Spleen (tissue), 11 donors: ENCODE measurements around the gene HSD17B12. TPM values are rescaled to one million over a fixed set of nuclear protein-coding genes. Genes with fewer than 3 reads are reported as not detected.

ENCODE experiments used
- DNase-seq: peaks from one replicate; pipeline ENCODE4 v3.0.0-alpha.2; 2020
- H3K27ac ChIP-seq, 8 donors: fragments of 200-600 bp; sonication (generic) in 7 of 8; 1 replicate in 4 of 8; 2 replicates in 4 of 8; pipeline versions ENCODE4 v1.5.0 to v1.8.0; 2016 to 2021; ENCODE audit warnings: inconsistent platforms in 4 of 8, mild to moderate bottlenecking in 4 of 8, moderate library complexity in 1 of 8
- H3K27me3 ChIP-seq, 7 donors: fragments of 200-600 bp; sonication (generic) in 6 of 7; replicated peaks in 1 of 7; 1 replicate in 4 of 7; 2 replicates in 3 of 7; pipeline versions ENCODE4 v1.5.0 to v1.8.0; 2016 to 2021; ENCODE audit warnings: inconsistent platforms in 3 of 7, mild to moderate bottlenecking in 1 of 7
- H3K36me3 ChIP-seq, 6 donors: fragments of 200-600 bp; sonication (generic) in 5 of 6; 1 replicate in 4 of 6; 2 replicates in 2 of 6; pipeline versions ENCODE4 v1.5.0 to v1.8.0; 2016 to 2021; ENCODE audit warnings: inconsistent platforms in 2 of 6
- H3K4me1 ChIP-seq, 6 donors: fragments of 200-600 bp; sonication (generic) in 5 of 6; 1 replicate in 3 of 6; 2 replicates in 3 of 6; pipeline versions ENCODE4 v1.5.0 to v1.8.0; 2016 to 2021; ENCODE audit warnings: inconsistent platforms in 3 of 6
- H3K4me3 ChIP-seq, 8 donors: fragments of 200-600 bp; sonication (generic) in 7 of 8; 1 replicate in 4 of 8; 2 replicates in 4 of 8; pipeline versions ENCODE4 v1.5.0 to v1.8.0; 2016 to 2021; ENCODE audit warnings: inconsistent platforms in 4 of 8, mild to moderate bottlenecking in 4 of 8, moderate library complexity in 2 of 8
- H3K9me3 ChIP-seq, 8 donors: fragments of 200-600 bp; sonication (generic) in 7 of 8; 1 replicate in 4 of 8; 2 replicates in 4 of 8; pipeline versions ENCODE4 v1.5.0 to v1.8.0; 2016 to 2021; ENCODE audit warnings: inconsistent platforms in 4 of 8
- POLR2A ChIP-seq, 3 donors: fragments of 450-650 bp; IDR thresholded peaks; one replicate each; pipeline ENCODE4 v1.5.1; 2017; ENCODE audit warnings: antibody characterized with exemption in 3 of 3, mild to moderate bottlenecking in 1 of 3
- POLR2AphosphoS5 ChIP-seq, 3 donors: sonication (generic); formaldehyde crosslinking; IDR thresholded peaks; one replicate each; pipeline ENCODE4 v1.5.1; 2017; ENCODE audit warnings: antibody characterized with exemption in 3 of 3
- WGBS, 5 donors: extraction: QIAGEN DNeasy Blood & Tissue Kit in 3 of 5; methylation state at CpG; one replicate each; pipeline versions ENCODE4 v1.1.5 to v1.1.7; 2013 to 2018; 5-methylcytosine and 5-hydroxymethylcytosine counted together
- intact Hi-C: fragments of 100-400 bp; cut with DNase I; formaldehyde crosslinking; loops from one replicate; pipeline ENCODE4 v1.15.0; 2023; ENCODE audit warnings: low total_unique reads
- polyA plus RNA-seq, 3 donors: library from polyadenylated mRNA; stranded (reverse); fragments of 200-250 nt; gene quantifications; one replicate each; pipeline ENCODE4 v1.2.1, GENCODE V29; 2013
- total RNA-seq, 7 donors: library from RNA; depleted of rRNA in 3 of 7; stranded (reverse); fragments of >200 nt in 3 of 7; fragmentation: NEBNext Ultra II Directional in 4 of 7; extraction: Animal tissue kit (Norgen Biotek cat#: 25700) in 4 of 7; gene quantifications; one replicate each; pipeline versions ENCODE4 v1.1.0 to v1.2.1, GENCODE V29; 2016 to 2021
- TF ChIP-seq, protein P1 (sequence below), 11 experiments: fragments of 200-600 bp in 7 of 11; fragments of 450-650 bp in 4 of 11; sonication (generic) in 4 of 11; IDR thresholded peaks in 8 of 11; conservative IDR thresholded peaks in 3 of 11; 1 replicate in 7 of 11; 2 replicates in 4 of 11; pipeline versions ENCODE4 v1.4.0 to v1.8.0; 2016 to 2021; ENCODE audit warnings: antibody characterized with exemption in 11 of 11, inconsistent platforms in 4 of 11, mild to moderate bottlenecking in 1 of 11
- donor health status: healthy with polysubstance abuse.
- donor health status: DM: no; HTN: no; CAD: no; lungs with moderate emphysema.
- donor health status: DM: no; HTN: no; CAD: no.
- donor health status: Bipolar disorder and iron deficiency.
- donor health status: healthy.
- donor health status: DM: no; HTN: no; CAD: no.
- donor health status: DM: yes; HTN: yes; CAD: no.

The HSD17B12 gene
- total and polyA plus RNA-seq, 10 donors = 17.5 to 80.0 (median 56.3) TPM

DNA sequence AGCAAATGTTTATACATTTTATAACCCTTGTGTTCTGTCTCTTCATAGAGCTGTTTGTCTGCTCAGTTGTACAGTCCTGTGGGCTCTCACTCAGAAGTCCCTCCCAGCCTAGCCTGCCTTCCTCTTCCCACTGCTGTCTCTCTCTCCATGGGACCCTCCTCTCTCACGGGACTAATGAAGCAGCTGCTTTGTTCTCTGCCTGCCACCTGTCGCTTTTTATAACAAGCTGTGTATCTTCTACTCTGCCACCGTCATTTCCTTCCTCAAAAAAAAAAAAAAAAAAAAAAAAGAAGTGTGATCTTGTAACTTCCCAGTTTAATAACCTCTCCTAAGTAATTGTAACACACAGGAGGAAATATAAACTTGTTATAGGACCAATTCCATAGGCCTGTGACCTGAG lies 107.9 kb downstream of the HSD17B12 start:
- Histone ChIP-seq H3K4me3 (peak overlapping the region in 1 of 8 donors; percentile 50), H3K36me3 (peaks cover 0 to 10% (median 0%) of the 10 kb centered on the region in 6 donors), H3K9me3 (peaks cover 0 to 27% (median 23%) of the 10 kb centered on the region in 8 donors), H3K4me1 (peaks cover 0 to 24% (median 11%) of the 10 kb centered on the region in 6 donors), H3K27ac (peak overlapping the region in 7 of 8 donors; percentile 62 to 89 (median 71)), H3K27me3 (no peaks in the 10 kb centered on the region)
- DNase-seq = no peak
- 8 to 25% (median 14%) methylated on average over 3 of the region's 3 CpGs for WGBS, 5 donors
- TF ChIP-seq POLR2A (IDR thresholded peaks at IDR 0.05) = no peak
- peak in 1 of 3 donors; percentile 9 for TF ChIP-seq POLR2AphosphoS5 (IDR thresholded peaks at IDR 0.05)
- TF ChIP-seq, protein P1, sequence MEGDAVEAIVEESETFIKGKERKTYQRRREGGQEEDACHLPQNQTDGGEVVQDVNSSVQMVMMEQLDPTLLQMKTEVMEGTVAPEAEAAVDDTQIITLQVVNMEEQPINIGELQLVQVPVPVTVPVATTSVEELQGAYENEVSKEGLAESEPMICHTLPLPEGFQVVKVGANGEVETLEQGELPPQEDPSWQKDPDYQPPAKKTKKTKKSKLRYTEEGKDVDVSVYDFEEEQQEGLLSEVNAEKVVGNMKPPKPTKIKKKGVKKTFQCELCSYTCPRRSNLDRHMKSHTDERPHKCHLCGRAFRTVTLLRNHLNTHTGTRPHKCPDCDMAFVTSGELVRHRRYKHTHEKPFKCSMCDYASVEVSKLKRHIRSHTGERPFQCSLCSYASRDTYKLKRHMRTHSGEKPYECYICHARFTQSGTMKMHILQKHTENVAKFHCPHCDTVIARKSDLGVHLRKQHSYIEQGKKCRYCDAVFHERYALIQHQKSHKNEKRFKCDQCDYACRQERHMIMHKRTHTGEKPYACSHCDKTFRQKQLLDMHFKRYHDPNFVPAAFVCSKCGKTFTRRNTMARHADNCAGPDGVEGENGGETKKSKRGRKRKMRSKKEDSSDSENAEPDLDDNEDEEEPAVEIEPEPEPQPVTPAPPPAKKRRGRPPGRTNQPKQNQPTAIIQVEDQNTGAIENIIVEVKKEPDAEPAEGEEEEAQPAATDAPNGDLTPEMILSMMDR (IDR thresholded peaks at IDR 0.05 in 8 of 11, conservative IDR thresholded peaks at IDR 0.05 in 3 of 11) = peak in 1 of 11 experiments; percentile 4
- intact Hi-C loops = no loop called here

DNA sequence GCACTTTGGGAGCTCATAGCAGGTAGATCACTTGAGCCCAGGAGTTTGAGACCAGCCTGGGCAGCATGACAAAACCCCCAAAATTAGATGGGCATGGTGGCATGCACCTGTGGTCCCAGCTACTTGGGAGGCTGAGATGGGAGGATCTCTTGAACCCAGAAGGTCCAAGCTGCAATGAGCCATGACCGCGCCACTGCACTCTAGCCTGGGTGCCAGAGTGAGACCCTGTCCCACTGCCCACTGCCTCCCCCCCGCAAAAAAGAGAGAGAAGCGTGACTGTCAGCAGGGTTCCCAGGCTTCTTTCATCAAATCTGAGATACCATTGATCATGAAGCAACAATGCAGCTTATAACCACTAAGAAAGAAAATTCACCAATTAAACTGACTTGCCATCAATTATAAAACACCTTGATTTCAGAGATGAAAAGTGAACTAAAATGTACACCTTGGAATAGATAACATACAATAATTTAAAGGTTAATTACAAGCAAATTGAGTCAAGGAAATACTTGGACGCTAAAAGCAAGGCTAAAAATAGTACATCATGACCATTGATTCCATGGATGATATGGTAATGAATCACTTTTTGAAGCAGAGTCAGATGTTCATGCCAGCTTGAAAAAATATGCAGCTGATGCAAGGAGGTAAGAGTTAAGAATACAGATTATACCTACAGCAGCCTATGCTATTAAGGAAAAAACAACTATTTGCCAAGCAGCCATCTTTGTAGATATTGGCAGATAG lies 109.3 kb downstream of the HSD17B12 start:
- intact Hi-C loops = no loop called here
- 90 to 96% (median 94%) methylated on average over 5 of the region's 5 CpGs for WGBS, 5 donors
- no peak overlapping the region for H3K4me3 ChIP-seq

GRCh38 chr11:43790444-43790794 lies 109.9 kb downstream of the HSD17B12 start:
- Histone ChIP-seq H3K27me3 (no peaks in the 10 kb centered on the region), H3K27ac (peak overlapping the region in 1 of 8 donors; percentile 89), H3K9me3 (peaks cover 0 to 7% (median 3%) of the 10 kb centered on the region in 8 donors), H3K4me1 (peaks cover 0 to 24% (median 11%) of the 10 kb centered on the region in 6 donors), H3K4me3 (no peak overlapping the region), H3K36me3 (peaks cover 0 to 6% (median 0%) of the 10 kb centered on the region in 6 donors)
- WGBS, 5 donors = 94 to 100% (median 96%) methylated on average over 4 of the region's 4 CpGs
- no peak for TF ChIP-seq POLR2AphosphoS5 (IDR thresholded peaks at IDR 0.05)
- intact Hi-C loops = no loop called here
- DNase-seq = no peak

More for the DNA sequence above, 109.3 kb downstream of the HSD17B12 start:
- Histone ChIP-seq H3K27ac (peak overlapping the region in 2 of 8 donors; percentile 86 to 89), H3K27me3 (no peaks in the 10 kb centered on the region), H3K4me1 (peaks cover 0 to 24% (median 11%) of the 10 kb centered on the region in 6 donors), H3K9me3 (peaks cover 0 to 13% (median 8%) of the 10 kb centered on the region in 8 donors), H3K36me3 (peaks cover 0 to under 1% (median 0%) of the 10 kb centered on the region in 6 donors)
- DNase-seq = no peak
- TF ChIP-seq, protein P1 (IDR thresholded peaks at IDR 0.05 in 8 of 11, conservative IDR thresholded peaks at IDR 0.05 in 3 of 11) = no peak
- TF ChIP-seq POLR2A (IDR thresholded peaks at IDR 0.05) = no peak
- no peak for TF ChIP-seq POLR2AphosphoS5 (IDR thresholded peaks at IDR 0.05)

- no peaks in the 10 kb centered on the region for H3K27me3 ChIP-seq
- H3K27ac ChIP-seq = no peak overlapping the region
- intact Hi-C loops = no loop called here
- peaks cover 0 to 52% (median 2%) of the 10 kb centered on the region in 6 donors for H3K36me3 ChIP-seq
- H3K4me3 ChIP-seq = no peak overlapping the region
- DNase-seq = no peak
- no peaks in the 10 kb centered on the region for H3K4me1 ChIP-seq
- no peaks in the 10 kb centered on the region for H3K9me3 ChIP-seq
- TF ChIP-seq, protein P1 (IDR thresholded peaks at IDR 0.05 in 8 of 11, conservative IDR thresholded peaks at IDR 0.05 in 3 of 11) = no peak
- TF ChIP-seq POLR2AphosphoS5 (IDR thresholded peaks at IDR 0.05) (no peak), POLR2A (IDR thresholded peaks at IDR 0.05) (no peak)
- WGBS, 5 donors = 86 to 96% (median 91%) methylated on average over 2 of the region's 2 CpGs
These were observed 116.8 kb downstream of the HSD17B12 start for GRCh38 chr11:43797337-43797736.
